Muscle layer of colon (tissue), 2 donors: ENCODE data around the gene NBPF3.

ENCODE experiments used
- H3K27ac ChIP-seq: one replicate; pipeline ENCODE4 v1.7.0; 2013; ENCODE audit warnings: low read depth, mild to moderate bottlenecking, low read length, moderate library complexity
- H3K27me3 ChIP-seq, 2 donors: one replicate each; pipeline ENCODE4 v1.7.0; 2013; ENCODE audit warnings: low read length in 2 of 2, mild to moderate bottlenecking in 2 of 2; ENCODE audit not compliant: insufficient read depth in 2 of 2, control insufficient read depth in 1 of 2
- H3K36me3 ChIP-seq: one replicate; pipeline ENCODE4 v1.7.0; 2013; ENCODE audit warnings: mild to moderate bottlenecking, low read length; ENCODE audit not compliant: insufficient read depth
- H3K4me1 ChIP-seq: one replicate; pipeline ENCODE4 v1.7.0; 2013; ENCODE audit warnings: mild to moderate bottlenecking, low read length; ENCODE audit not compliant: insufficient read depth
- H3K4me3 ChIP-seq, 2 donors: one replicate each; pipeline ENCODE4 v1.7.0; 2013; ENCODE audit warnings: low read length in 2 of 2, low read depth in 1 of 2, mild to moderate bottlenecking in 1 of 2, moderate library complexity in 1 of 2
- H3K9ac ChIP-seq: one replicate; pipeline ENCODE4 v1.7.0; 2013; ENCODE audit warnings: low read length
- H3K9me3 ChIP-seq: one replicate; pipeline ENCODE4 v1.7.0; 2013; ENCODE audit warnings: mild to moderate bottlenecking, low read length
- donor health status: abdominal sarcoma.
- donor health status: Adenocarcinoma of cecum.

Gene NBPF3

DNA sequence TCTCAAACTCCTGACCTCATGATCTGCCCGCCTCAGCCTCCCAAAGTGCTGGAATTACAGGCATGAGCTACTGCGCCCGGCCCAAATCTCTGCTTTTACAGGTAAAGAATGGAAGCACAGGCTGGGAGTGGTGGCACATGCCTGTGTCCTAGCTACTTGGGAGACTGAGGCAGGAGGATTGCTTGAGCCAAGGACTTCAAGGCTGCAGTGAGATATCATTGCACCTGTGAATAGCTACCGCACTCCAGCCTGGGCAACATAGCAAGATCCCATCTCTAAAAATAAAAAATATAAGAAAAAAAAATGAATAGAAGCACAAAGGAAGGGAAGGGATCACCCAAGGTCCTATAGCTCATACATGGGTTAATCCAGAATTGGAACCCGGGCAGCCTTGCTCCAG lies 84.3 kb downstream of the NBPF3 start:
- Histone ChIP-seq H3K36me3 (no peaks in the 10 kb centered on the region), H3K4me1 (no peaks in the 10 kb centered on the region), H3K27ac (no peak overlapping the region), H3K27me3 (peaks cover 0 to 4% of the 10 kb centered on the region in 2 donors), H3K4me3 (no peak overlapping the region), H3K9me3 (no peaks in the 10 kb centered on the region), H3K9ac (no peak overlapping the region)

DNA sequence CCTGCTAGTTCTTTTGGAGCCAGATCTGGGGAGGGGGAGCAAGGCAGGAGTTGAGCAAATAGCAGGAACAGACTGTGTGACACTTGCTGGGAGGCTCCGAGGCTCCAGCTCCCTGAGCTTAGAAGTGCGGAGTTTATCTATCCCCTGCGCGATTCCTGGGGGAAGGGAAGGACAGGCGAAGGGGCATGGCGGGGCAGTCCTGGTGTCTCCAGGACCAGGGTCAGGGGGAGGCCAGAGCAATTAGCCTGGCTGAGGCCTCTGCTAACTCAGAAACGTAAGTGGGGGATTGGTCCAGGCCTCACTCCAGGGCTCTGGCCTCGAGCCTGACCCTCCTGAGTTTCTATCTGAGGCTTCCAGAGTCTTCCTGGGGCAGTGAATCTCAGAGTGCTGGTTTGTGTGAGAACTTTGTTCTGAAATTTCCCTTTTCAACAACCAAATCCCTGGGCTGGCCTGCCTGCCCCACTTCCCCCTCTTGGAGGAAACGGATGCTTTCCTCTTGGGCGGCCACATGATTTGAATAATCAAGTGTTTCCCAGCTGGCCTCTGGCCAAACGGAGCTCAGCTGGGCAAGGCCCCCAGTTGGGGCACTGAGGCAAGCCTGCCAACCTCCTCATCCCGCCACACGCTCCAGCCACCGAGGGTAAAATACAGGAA lies 84.9 kb downstream of the NBPF3 start:
- Histone ChIP-seq H3K9me3 (no peaks in the 10 kb centered on the region), H3K4me3 (no peak overlapping the region), H3K9ac (no peak overlapping the region), H3K27me3 (peaks cover 0 to 4% of the 10 kb centered on the region in 2 donors), H3K27ac (no peak overlapping the region), H3K36me3 (no peaks in the 10 kb centered on the region), H3K4me1 (no peaks in the 10 kb centered on the region)

DNA sequence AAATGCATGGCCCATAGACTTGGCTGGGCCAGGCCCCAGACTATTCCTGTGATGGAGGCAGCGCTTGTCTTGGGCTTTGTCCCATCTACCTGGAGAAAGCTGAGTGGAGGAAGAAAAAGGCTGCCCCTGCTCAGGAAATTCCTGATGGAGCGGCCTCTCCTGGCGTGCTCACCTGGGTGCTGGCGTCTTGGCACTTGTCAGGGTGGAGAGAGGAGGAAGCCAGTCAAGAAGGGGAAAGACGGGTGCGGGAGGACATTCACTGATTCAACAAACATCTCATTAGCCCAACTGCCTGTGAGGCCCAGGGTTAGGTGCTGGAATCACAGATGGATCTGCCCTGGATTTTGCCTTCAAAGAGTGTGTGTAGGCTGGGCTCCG lies 85.4 kb downstream of the NBPF3 start:
- no peaks in the 10 kb centered on the region for H3K9me3 ChIP-seq
- no peaks in the 10 kb centered on the region for H3K36me3 ChIP-seq
- H3K27me3 ChIP-seq: peaks cover 0 to 4% of the 10 kb centered on the region in 2 donors
- H3K9ac ChIP-seq: no peak overlapping the region
- no peak overlapping the region for H3K4me3 ChIP-seq
- H3K4me1 ChIP-seq: no peaks in the 10 kb centered on the region
- no peak overlapping the region for H3K27ac ChIP-seq

GRCh38 chr1:21526441-21526840 lies 86.5 kb downstream of the NBPF3 start:
- no peaks in the 10 kb centered on the region for H3K4me1 ChIP-seq
- no peak overlapping the region for H3K27ac ChIP-seq
- no peaks in the 10 kb centered on the region for H3K36me3 ChIP-seq
- no peaks in the 10 kb centered on the region for H3K9me3 ChIP-seq
- H3K27me3 ChIP-seq: peaks cover 0 to 4% of the 10 kb centered on the region in 2 donors
- no peak overlapping the region for H3K9ac ChIP-seq
- no peak overlapping the region for H3K4me3 ChIP-seq

GRCh38 chr1:21530368-21531016 lies 90.6 kb downstream of the NBPF3 start:
- Histone ChIP-seq H3K27ac (no peak overlapping the region), H3K4me3 (no peak overlapping the region), H3K9ac (no peak overlapping the region), H3K4me1 (no peaks in the 10 kb centered on the region), H3K36me3 (no peaks in the 10 kb centered on the region), H3K27me3 (peaks cover 0 to 3% of the 10 kb centered on the region in 2 donors), H3K9me3 (no peaks in the 10 kb centered on the region)

DNA sequence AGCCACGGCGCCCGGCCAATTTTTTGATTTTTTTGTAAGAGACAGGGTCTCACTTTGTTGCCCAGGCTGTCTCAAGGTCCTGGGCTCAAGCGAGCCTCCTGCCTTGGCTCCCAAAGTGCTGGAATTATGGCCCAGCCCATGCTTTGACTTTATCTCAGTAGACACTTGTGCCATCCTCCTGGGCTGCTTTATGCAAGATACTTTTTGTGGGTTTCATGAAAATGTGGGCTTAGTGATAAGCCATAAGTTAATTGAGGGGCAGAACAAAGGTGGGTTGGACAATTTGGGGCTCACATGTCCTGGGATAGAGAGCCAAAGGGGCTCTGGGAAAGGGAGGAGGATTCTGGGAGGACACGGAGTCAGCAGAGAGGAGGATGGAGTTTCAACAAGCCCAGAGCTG lies 91.3 kb downstream of the NBPF3 start:
- no peaks in the 10 kb centered on the region for H3K4me1 ChIP-seq
- H3K4me3 ChIP-seq: no peak overlapping the region
- no peaks in the 10 kb centered on the region for H3K9me3 ChIP-seq
- no peak overlapping the region for H3K9ac ChIP-seq
- no peak overlapping the region for H3K27ac ChIP-seq
- no peaks in the 10 kb centered on the region for H3K36me3 ChIP-seq
- peaks cover 0 to 3% of the 10 kb centered on the region in 2 donors for H3K27me3 ChIP-seq

DNA sequence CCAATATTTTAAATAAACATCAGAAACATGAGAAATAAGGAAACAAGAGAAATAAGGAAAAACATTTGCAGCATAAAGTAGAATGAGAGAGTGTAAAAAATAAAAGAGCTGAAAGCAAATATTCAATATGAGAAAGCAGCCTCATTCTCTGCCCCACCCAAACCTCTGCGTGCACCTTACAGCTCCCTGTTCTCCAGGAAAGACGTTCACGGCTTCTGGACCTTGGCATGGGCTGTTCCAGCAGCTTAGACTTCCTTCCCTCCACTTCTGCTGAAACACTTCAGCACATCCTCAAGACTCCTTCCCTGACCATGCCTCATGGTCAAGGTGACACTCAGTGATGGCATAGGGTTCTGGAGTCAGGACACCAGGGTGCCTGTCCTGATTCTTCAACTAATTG lies 92.6 kb downstream of the NBPF3 start:
- Histone ChIP-seq H3K27me3 (peaks cover 0 to 3% of the 10 kb centered on the region in 2 donors), H3K4me3 (no peak overlapping the region), H3K27ac (no peak overlapping the region), H3K9me3 (no peaks in the 10 kb centered on the region), H3K36me3 (no peaks in the 10 kb centered on the region), H3K4me1 (no peaks in the 10 kb centered on the region), H3K9ac (no peak overlapping the region)

- Histone ChIP-seq H3K9me3 (no peaks in the 10 kb centered on the region), H3K27me3 (peaks cover 0 to 3% of the 10 kb centered on the region in 2 donors), H3K4me3 (no peak overlapping the region), H3K27ac (no peak overlapping the region), H3K9ac (no peak overlapping the region), H3K4me1 (no peaks in the 10 kb centered on the region), H3K36me3 (no peaks in the 10 kb centered on the region)
Observed at GRCh38 chr1:21532992-21533534, 93.1 kb downstream of the NBPF3 start.

DNA sequence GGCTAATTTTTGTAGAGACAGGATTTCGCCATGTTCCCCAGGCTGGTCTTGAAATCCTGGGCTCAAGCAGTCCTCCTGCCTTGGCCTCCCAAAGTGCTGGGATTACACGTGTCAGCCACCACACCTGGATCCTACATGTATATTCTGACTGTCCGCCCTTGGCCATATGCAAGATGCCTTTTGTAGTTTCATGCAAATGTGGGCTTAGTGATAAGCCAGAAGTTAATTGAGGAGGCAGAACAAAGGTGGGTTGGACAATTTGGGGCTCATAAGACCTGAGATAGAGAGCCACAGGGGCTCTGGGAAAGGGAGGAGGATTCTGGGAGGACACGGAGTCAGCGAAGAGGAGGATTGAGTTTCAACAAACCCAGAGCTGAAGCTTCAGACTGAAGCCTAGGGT lies 94.2 kb downstream of the NBPF3 start:
- no peak overlapping the region for H3K4me3 ChIP-seq
- peaks cover 0 to 3% of the 10 kb centered on the region in 2 donors for H3K27me3 ChIP-seq
- H3K9ac ChIP-seq: no peak overlapping the region
- H3K27ac ChIP-seq: no peak overlapping the region
- H3K9me3 ChIP-seq: no peaks in the 10 kb centered on the region
- H3K36me3 ChIP-seq: no peaks in the 10 kb centered on the region
- no peaks in the 10 kb centered on the region for H3K4me1 ChIP-seq
